Adrenal gland (tissue), 5 donors: Measurements from ENCODE around the gene CBX8.

Source experiments
- POLR2A ChIP-seq, 2 donors: fragments of 450-650 bp; IDR thresholded peaks; one replicate each; pipeline ENCODE4 v1.6.1; 2017; ENCODE audit warnings: antibody characterized with exemption in 2 of 2, mild to moderate bottlenecking in 2 of 2, moderate library complexity in 1 of 2
- TF ChIP-seq, protein P1 (sequence below), 6 experiments: fragments of 450-650 bp in 4 of 6; fragments of 200-600 bp in 2 of 6; sonication (generic) in 1 of 6; IDR thresholded peaks; 1 replicate in 5 of 6; 2 replicates in 1 of 6; pipeline versions ENCODE4 v1.5.1 to v1.8.0; 2016 to 2021; ENCODE audit warnings: antibody characterized with exemption in 6 of 6, mild to moderate bottlenecking in 2 of 6, moderate library complexity in 1 of 6
- donor health status: DM: no; HTN: no; CAD: no.

DNA sequence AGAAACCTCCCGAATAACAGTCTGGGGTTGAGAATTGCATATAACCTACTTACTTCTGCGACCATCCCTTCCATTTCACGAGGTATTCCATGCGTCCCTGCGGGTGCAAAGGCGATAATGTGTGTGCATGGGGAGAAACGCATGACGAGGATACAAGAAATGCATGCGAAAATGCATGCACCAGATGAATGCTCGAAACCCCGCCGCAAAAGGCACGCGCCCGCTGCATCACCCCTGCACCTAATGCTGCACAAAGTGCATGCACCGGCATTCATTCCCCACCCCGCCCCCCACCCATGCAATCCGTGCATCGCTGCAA lies 474 bp downstream of the CBX8 start:
- TF ChIP-seq, protein P1, sequence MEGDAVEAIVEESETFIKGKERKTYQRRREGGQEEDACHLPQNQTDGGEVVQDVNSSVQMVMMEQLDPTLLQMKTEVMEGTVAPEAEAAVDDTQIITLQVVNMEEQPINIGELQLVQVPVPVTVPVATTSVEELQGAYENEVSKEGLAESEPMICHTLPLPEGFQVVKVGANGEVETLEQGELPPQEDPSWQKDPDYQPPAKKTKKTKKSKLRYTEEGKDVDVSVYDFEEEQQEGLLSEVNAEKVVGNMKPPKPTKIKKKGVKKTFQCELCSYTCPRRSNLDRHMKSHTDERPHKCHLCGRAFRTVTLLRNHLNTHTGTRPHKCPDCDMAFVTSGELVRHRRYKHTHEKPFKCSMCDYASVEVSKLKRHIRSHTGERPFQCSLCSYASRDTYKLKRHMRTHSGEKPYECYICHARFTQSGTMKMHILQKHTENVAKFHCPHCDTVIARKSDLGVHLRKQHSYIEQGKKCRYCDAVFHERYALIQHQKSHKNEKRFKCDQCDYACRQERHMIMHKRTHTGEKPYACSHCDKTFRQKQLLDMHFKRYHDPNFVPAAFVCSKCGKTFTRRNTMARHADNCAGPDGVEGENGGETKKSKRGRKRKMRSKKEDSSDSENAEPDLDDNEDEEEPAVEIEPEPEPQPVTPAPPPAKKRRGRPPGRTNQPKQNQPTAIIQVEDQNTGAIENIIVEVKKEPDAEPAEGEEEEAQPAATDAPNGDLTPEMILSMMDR (IDR thresholded peaks at IDR 0.05): no peak
- no peak for TF ChIP-seq POLR2A (IDR thresholded peaks at IDR 0.05)
